BJ (cell line): ENCODE results near the gene DPM2. TPM values are rescaled to one million over a fixed set of nuclear protein-coding genes. Genes with fewer than 3 reads are reported as not detected.

Source experiments
- CTCF ChIA-PET: fragments of 350-600 bp; formaldehyde crosslinking; extraction: SDS; loops from one replicate; lab custom pipeline; 2021; ENCODE audit warnings: antibody characterized with exemption, inconsistent platforms; lab: Yijun Ruan, JAX
- POLR2A ChIA-PET: fragments of 300-600 bp; sonication (Branson Sonifier 250); formaldehyde crosslinking; extraction: SDS; loops from one replicate; lab custom pipeline; 2021; ENCODE audit warnings: antibody characterized with exemption; lab: Charles Lee
- DNase-seq: peaks from one replicate; pipeline ENCODE4 v3.0.0-alpha.2; 2011; ENCODE audit warnings: low read depth
- H3K27me3 ChIP-seq: 2 replicates; pipeline ENCODE4 v1.6.0; 2011; ENCODE audit warnings: low read length; ENCODE audit not compliant: control insufficient read depth, insufficient read depth
- H3K36me3 ChIP-seq: 2 replicates; pipeline ENCODE4 v1.5.1; 2011; ENCODE audit warnings: low read length; ENCODE audit not compliant: control insufficient read depth, insufficient read depth
- H3K4me3 ChIP-seq: 2 replicates; pipeline ENCODE4 v1.5.1; 2011; ENCODE audit warnings: low read depth, mild to moderate bottlenecking, control low read depth, low read length
- CTCF ChIP-seq: IDR thresholded peaks from 2 replicates; pipeline ENCODE4 v1.5.1; 2011; ENCODE audit warnings: low read depth, mild to moderate bottlenecking, control low read depth, inconsistent platforms, low read length, moderate library complexity; ENCODE audit not compliant: insufficient read depth
- polyA plus RNA-seq: library from polyadenylated mRNA; depleted of rRNA; stranded (reverse); fragments of >200 nt; gene quantifications from 2 replicates; pipeline ENCODE4 v1.2.3, GENCODE V29; 2011

The DPM2 gene
- polyA plus RNA-seq, 1 experiment = 55.3 TPM

- no peaks in the 10 kb centered on the region for H3K36me3 ChIP-seq
- CTCF ChIA-PET = interaction anchor here (0.8 to 1.4 kb wide), 2 partner anchors 107 to 193 kb away, joined by 3 to 6 read pairs; partner anchors contain the start of gene TOR2A
- POLR2A ChIA-PET = no interaction called here
- no peak for TF ChIP-seq CTCF
- no peaks in the 10 kb centered on the region for H3K27me3 ChIP-seq
- no peak overlapping the region for H3K4me3 ChIP-seq
- no peak for DNase-seq
Measured at GRCh38 chr9:127927988-127928675, 9.5 kb downstream of the DPM2 start.

- no peaks in the 10 kb centered on the region for H3K36me3 ChIP-seq
- H3K4me3 ChIP-seq = peak overlapping the region; percentile 23
- DNase-seq = no peak
- POLR2A ChIA-PET = no interaction called here
- CTCF ChIA-PET = interaction anchor here (0.8 kb wide), 1 partner anchor 107 kb away, joined by 3 read pairs; no protein-coding TSS in a partner anchor
- TF ChIP-seq CTCF = no peak
- no peaks in the 10 kb centered on the region for H3K27me3 ChIP-seq
Measured at GRCh38 chr9:127927201-127927987, 10.3 kb downstream of the DPM2 start.

- peak overlapping the region; percentile 23 for H3K4me3 ChIP-seq
- TF ChIP-seq CTCF = no peak
- H3K36me3 ChIP-seq = no peaks in the 10 kb centered on the region
- no peaks in the 10 kb centered on the region for H3K27me3 ChIP-seq
- ChIA-PET POLR2A (no interaction called here), CTCF (interaction anchor here (0.9 to 1.9 kb wide), 2 partner anchors 17 to 192 kb away, joined by 4 to 7 read pairs; partner anchors contain the start of gene TOR2A)
- no peak for DNase-seq
Measured at GRCh38 chr9:127926906-127927200, 10.8 kb downstream of the DPM2 start.

- CTCF ChIA-PET = interaction anchor here (0.6 to 1.9 kb wide), 3 partner anchors 16 to 191 kb away, joined by 3 to 7 read pairs (median 4); partner anchors contain the start of gene TOR2A
- Histone ChIP-seq H3K4me3 (no peak overlapping the region), H3K27me3 (no peaks in the 10 kb centered on the region), H3K36me3 (no peaks in the 10 kb centered on the region)
- POLR2A ChIA-PET = no interaction called here
- no peak for TF ChIP-seq CTCF
- no peak for DNase-seq
Measured at GRCh38 chr9:127925959-127926905, 11.4 kb downstream of the DPM2 start.
